ENCODE data around the gene GSC.
"Not testable (repeated sequence)": the region's sequence is repeated elsewhere in the genome, so short reads cannot be mapped to it uniquely, and the experiment has no call there.

The GSC gene

DNA sequence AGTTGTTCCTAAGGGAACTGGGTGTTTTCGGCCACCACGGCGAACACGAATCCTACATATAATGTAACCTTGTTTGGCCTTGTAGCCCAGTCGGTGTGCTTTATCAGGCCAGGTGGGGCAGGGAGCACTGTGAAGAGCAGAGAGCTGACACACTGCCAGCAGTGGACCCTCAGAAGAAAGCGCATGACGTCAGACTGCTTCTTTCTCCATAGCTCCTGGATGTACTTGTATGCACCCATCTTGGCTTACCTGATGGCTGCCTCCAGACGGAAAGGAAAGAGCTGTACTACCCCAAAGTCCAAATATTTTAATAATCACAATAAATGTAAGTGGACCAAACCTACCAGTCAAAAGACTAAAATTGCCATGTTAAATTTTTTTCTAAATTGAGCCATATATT is 31.3 kb upstream of the GSC start:
- no peak overlapping the region for H2BK5ac ChIP-seq (ENCODE audit: low read depth, low read length, poor library complexity, severe bottlenecking)
- H3K4me3 ChIP-seq (ENCODE audit: insufficient read depth in 1 of 2, low read depth in 1 of 2, low read length in 2 of 2), result no peak overlapping the region
- H3K9ac ChIP-seq (ENCODE audit: low read length), result no peak overlapping the region
- H3K36me3 ChIP-seq (ENCODE audit: control insufficient read depth in 1 of 2, insufficient read depth in 2 of 2, low read depth in 1 of 2, low read length in 2 of 2), result no peaks in the 10 kb centered on the region
- no peak overlapping the region for H3K4ac ChIP-seq (ENCODE audit: low read depth in 1 of 2, low read length in 2 of 2)
- 96% methylated on average over 7 of the region's 8 CpGs for WGBS
- H2BK12ac ChIP-seq (ENCODE audit: low read length in 2 of 2), result no peak overlapping the region
- H3K14ac ChIP-seq (ENCODE audit: low read length in 2 of 2), result no peak overlapping the region
- no peak overlapping the region for H4K91ac ChIP-seq (ENCODE audit: low read length)
- H3K9me3 ChIP-seq (ENCODE audit: control insufficient read depth, low read length), result no peaks in the 10 kb centered on the region
- H3K27ac ChIP-seq (ENCODE audit: low read length, poor library complexity, severe bottlenecking), result no peak overlapping the region
- no peak overlapping the region for H2AFZ ChIP-seq (ENCODE audit: low read depth, low read length)
- H2AK5ac ChIP-seq (ENCODE audit: low read length, severe bottlenecking), result no peak overlapping the region
- H3K79me1 ChIP-seq (replicated peaks; ENCODE audit: low read length, poor library complexity, severe bottlenecking), result no peaks in the 10 kb centered on the region
- peaks cover 0 to 3% of the 10 kb centered on the region in 2 experiments for H3K27me3 ChIP-seq (ENCODE audit: control insufficient read depth in 1 of 2, insufficient read depth in 1 of 2, low read length in 2 of 2)
- H3K4me1 ChIP-seq (ENCODE audit: control insufficient read depth, insufficient read depth, low read depth, low read length), result no peaks in the 10 kb centered on the region
- H3K4me2 ChIP-seq (ENCODE audit: low read length, poor library complexity, severe bottlenecking), result no peak overlapping the region
- no peak for DNase-seq
- H4K8ac ChIP-seq (ENCODE audit: low read length), result no peak overlapping the region
- no peak overlapping the region for H3K18ac ChIP-seq (ENCODE audit: low read depth in 1 of 2, low read length in 2 of 2)
- H3K23ac ChIP-seq (ENCODE audit: low read length in 2 of 2), result no peak overlapping the region
- H2BK120ac ChIP-seq (ENCODE audit: low read depth, low read length), result no peak overlapping the region
- H2BK15ac ChIP-seq (ENCODE audit: low read depth, poor library complexity, severe bottlenecking), result no peak overlapping the region

DNA sequence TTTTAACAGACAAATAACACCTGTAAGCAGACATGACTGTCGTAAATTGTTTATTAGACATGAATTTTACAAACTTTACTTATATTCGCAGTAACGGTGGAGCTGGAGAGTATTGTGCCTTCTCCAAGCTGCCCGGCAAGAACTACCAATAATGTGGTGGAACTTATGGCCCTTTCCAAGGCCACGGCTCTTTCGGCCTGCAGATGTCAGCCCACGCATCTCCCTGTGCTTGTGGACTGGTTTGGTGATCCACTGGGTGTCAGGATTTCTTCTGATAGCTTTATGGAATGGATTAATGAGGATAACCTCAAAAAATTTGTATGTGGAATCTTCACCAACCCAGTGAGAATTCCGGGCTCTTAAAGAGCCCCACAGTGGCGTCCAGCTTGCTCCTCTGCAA is 30.9 kb upstream of the GSC start:
- H2BK12ac ChIP-seq (ENCODE audit: low read length in 2 of 2); H3K4me1 ChIP-seq (ENCODE audit: control insufficient read depth, insufficient read depth, low read depth, low read length); H2AFZ ChIP-seq (ENCODE audit: low read depth, low read length); H3K14ac ChIP-seq (ENCODE audit: low read length in 2 of 2); H3K18ac ChIP-seq (ENCODE audit: low read depth in 1 of 2, low read length in 2 of 2); H4K91ac ChIP-seq (ENCODE audit: low read length); H2BK5ac ChIP-seq (ENCODE audit: low read depth, low read length, poor library complexity, severe bottlenecking); H3K9ac ChIP-seq (ENCODE audit: low read length); H3K36me3 ChIP-seq (ENCODE audit: control insufficient read depth in 1 of 2, insufficient read depth in 2 of 2, low read depth in 1 of 2, low read length in 2 of 2); H3K27ac ChIP-seq (ENCODE audit: low read length, poor library complexity, severe bottlenecking); H3K79me1 ChIP-seq (replicated peaks; ENCODE audit: low read length, poor library complexity, severe bottlenecking); H3K4me3 ChIP-seq (ENCODE audit: insufficient read depth in 1 of 2, low read depth in 1 of 2, low read length in 2 of 2); H3K4me2 ChIP-seq (ENCODE audit: low read length, poor library complexity, severe bottlenecking); H2BK120ac ChIP-seq (ENCODE audit: low read depth, low read length); H2BK15ac ChIP-seq (ENCODE audit: low read depth, poor library complexity, severe bottlenecking); DNase-seq; H3K9me3 ChIP-seq (ENCODE audit: control insufficient read depth, low read length); H4K8ac ChIP-seq (ENCODE audit: low read length); H3K23ac ChIP-seq (ENCODE audit: low read length in 2 of 2); H2AK5ac ChIP-seq (ENCODE audit: low read length, severe bottlenecking); H3K4ac ChIP-seq (ENCODE audit: low read depth in 1 of 2, low read length in 2 of 2); H3K27me3 ChIP-seq (ENCODE audit: control insufficient read depth in 1 of 2, insufficient read depth in 1 of 2, low read length in 2 of 2): not testable (repeated sequence)
- 72% methylated on average over 8 of the region's 9 CpGs for WGBS

- Histone ChIP-seq H4K91ac (ENCODE audit: low read length) (no peak overlapping the region), H3K4me1 (ENCODE audit: control insufficient read depth, insufficient read depth, low read depth, low read length) (no peaks in the 10 kb centered on the region), H3K9me3 (ENCODE audit: control insufficient read depth, low read length) (no peaks in the 10 kb centered on the region), H3K4me2 (ENCODE audit: low read length, poor library complexity, severe bottlenecking) (no peak overlapping the region), H3K4me3 (ENCODE audit: insufficient read depth in 1 of 2, low read depth in 1 of 2, low read length in 2 of 2) (no peak overlapping the region), H2BK5ac (ENCODE audit: low read depth, low read length, poor library complexity, severe bottlenecking) (no peak overlapping the region), H2BK12ac (ENCODE audit: low read length in 2 of 2) (no peak overlapping the region), H3K4ac (ENCODE audit: low read depth in 1 of 2, low read length in 2 of 2) (no peak overlapping the region), H2BK120ac (ENCODE audit: low read depth, low read length) (no peak overlapping the region), H3K14ac (ENCODE audit: low read length in 2 of 2) (no peak overlapping the region), H3K9ac (ENCODE audit: low read length) (no peak overlapping the region), H3K18ac (ENCODE audit: low read depth in 1 of 2, low read length in 2 of 2) (no peak overlapping the region), H2AK5ac (ENCODE audit: low read length, severe bottlenecking) (no peak overlapping the region), H3K36me3 (ENCODE audit: control insufficient read depth in 1 of 2, insufficient read depth in 2 of 2, low read depth in 1 of 2, low read length in 2 of 2) (no peaks in the 10 kb centered on the region), H2AFZ (ENCODE audit: low read depth, low read length) (no peak overlapping the region), H3K79me1 (replicated peaks; ENCODE audit: low read length, poor library complexity, severe bottlenecking) (no peaks in the 10 kb centered on the region), H3K27ac (ENCODE audit: low read length, poor library complexity, severe bottlenecking) (no peak overlapping the region), H3K23ac (ENCODE audit: low read length in 2 of 2) (no peak overlapping the region), H3K27me3 (ENCODE audit: control insufficient read depth in 1 of 2, insufficient read depth in 1 of 2, low read length in 2 of 2) (peaks cover 0 to 3% of the 10 kb centered on the region in 2 experiments), H4K8ac (ENCODE audit: low read length) (no peak overlapping the region), H2BK15ac (ENCODE audit: low read depth, poor library complexity, severe bottlenecking) (no peak overlapping the region)
- DNase-seq, result no peak
- 85% methylated on average over 2 of the region's 2 CpGs for WGBS
Observed at GRCh38 chr14:94797887-94798286, 28.0 kb upstream of the GSC start.

DNA sequence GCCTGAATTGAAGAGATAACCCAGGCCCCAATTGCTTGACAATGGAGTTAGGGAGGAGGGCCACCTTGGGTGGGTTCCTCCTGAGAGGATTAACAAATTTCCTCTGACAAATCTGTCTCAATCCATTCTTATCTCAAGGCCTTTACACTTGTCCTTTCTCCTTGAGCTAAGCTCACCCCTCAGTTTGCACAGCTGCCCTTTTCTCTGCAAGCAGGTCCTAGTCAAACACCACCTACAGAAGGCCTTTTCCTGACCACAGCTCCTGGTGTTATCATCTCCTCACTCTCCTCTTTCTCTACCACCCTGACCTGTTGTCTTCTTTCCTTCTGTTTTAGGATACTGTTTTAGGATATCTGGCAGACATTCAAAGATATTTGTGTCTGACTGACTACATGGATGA is 26.4 kb upstream of the GSC start:
- no peak overlapping the region for H3K14ac ChIP-seq (ENCODE audit: low read length in 2 of 2)
- no peak overlapping the region for H3K4me3 ChIP-seq (ENCODE audit: insufficient read depth in 1 of 2, low read depth in 1 of 2, low read length in 2 of 2)
- no peak overlapping the region for H2BK15ac ChIP-seq (ENCODE audit: low read depth, poor library complexity, severe bottlenecking)
- no peaks in the 10 kb centered on the region for H3K9me3 ChIP-seq (ENCODE audit: control insufficient read depth, low read length)
- no peaks in the 10 kb centered on the region for H3K4me1 ChIP-seq (ENCODE audit: control insufficient read depth, insufficient read depth, low read depth, low read length)
- no peak for DNase-seq
- no peaks in the 10 kb centered on the region for H3K36me3 ChIP-seq (ENCODE audit: control insufficient read depth in 1 of 2, insufficient read depth in 2 of 2, low read depth in 1 of 2, low read length in 2 of 2)
- no peak overlapping the region for H3K27ac ChIP-seq (ENCODE audit: low read length, poor library complexity, severe bottlenecking)
- no peak overlapping the region for H2BK5ac ChIP-seq (ENCODE audit: low read depth, low read length, poor library complexity, severe bottlenecking)
- no peaks in the 10 kb centered on the region for H3K79me1 ChIP-seq (replicated peaks; ENCODE audit: low read length, poor library complexity, severe bottlenecking)
- H3K4ac ChIP-seq (ENCODE audit: low read depth in 1 of 2, low read length in 2 of 2), result no peak overlapping the region
- H2BK12ac ChIP-seq (ENCODE audit: low read length in 2 of 2), result no peak overlapping the region
- peaks cover 0 to 3% of the 10 kb centered on the region in 2 experiments for H3K27me3 ChIP-seq (ENCODE audit: control insufficient read depth in 1 of 2, insufficient read depth in 1 of 2, low read length in 2 of 2)
- H2BK120ac ChIP-seq (ENCODE audit: low read depth, low read length), result no peak overlapping the region
- H3K23ac ChIP-seq (ENCODE audit: low read length in 2 of 2), result no peak overlapping the region
- H3K9ac ChIP-seq (ENCODE audit: low read length), result no peak overlapping the region
- no peak overlapping the region for H3K4me2 ChIP-seq (ENCODE audit: low read length, poor library complexity, severe bottlenecking)
- no peak overlapping the region for H4K91ac ChIP-seq (ENCODE audit: low read length)
- H4K8ac ChIP-seq (ENCODE audit: low read length), result no peak overlapping the region
- no peak overlapping the region for H3K18ac ChIP-seq (ENCODE audit: low read depth in 1 of 2, low read length in 2 of 2)
- no peak overlapping the region for H2AFZ ChIP-seq (ENCODE audit: low read depth, low read length)
- no peak overlapping the region for H2AK5ac ChIP-seq (ENCODE audit: low read length, severe bottlenecking)
